ENCODE data around the gene KLHL30. TPM values are rescaled to one million over a fixed set of nuclear protein-coding genes. Genes with fewer than 3 reads are reported as not detected.

KLHL30 gene
- total and polyA plus RNA-seq, 11 donors = 5.1 to 43.7 (median 23.0) TPM

GRCh38 chr2:238117199-238118154 is 21.0 kb upstream of the KLHL30 start:
- WGBS, 4 donors = 68 to 75% (median 73%) methylated on average over 9 to 11 of the region's 11 CpGs
- Histone ChIP-seq H3K27me3 (peaks cover 0 to 32% (median 0%) of the 10 kb centered on the region in 9 donors), H3K36me3 (no peaks in the 10 kb centered on the region), H3K4me3 (no peak overlapping the region), H3K27ac (no peak overlapping the region), H3K9me3 (peaks cover 0 to 8% (median 4%) of the 10 kb centered on the region in 12 donors), H3K4me1 (peaks cover 0 to 9% (median 0%) of the 10 kb centered on the region in 12 donors)
- TF ChIP-seq POLR2A (IDR thresholded peaks at IDR 0.05) = no peak
- no peak for TF ChIP-seq CTCF (IDR thresholded peaks at IDR 0.05)
- intact Hi-C loops (cut with DNase I) = no loop called here
- DNase-seq = peak in 2 of 5 donors; percentile 11 to 48
- ATAC-seq = peak in 1 of 4 donors; percentile 16

GRCh38 chr2:238119756-238120462 is 18.6 kb upstream of the KLHL30 start:
- H3K27ac ChIP-seq = no peak overlapping the region
- peak in 1 of 4 donors; percentile 11 for ATAC-seq
- no peaks in the 10 kb centered on the region for H3K9me3 ChIP-seq
- H3K36me3 ChIP-seq = no peaks in the 10 kb centered on the region
- H3K27me3 ChIP-seq = peaks cover 0 to 28% (median 0%) of the 10 kb centered on the region in 9 donors
- 68 to 71% (median 70%) methylated on average over 14 to 15 of the region's 15 CpGs for WGBS, 4 donors
- peaks cover 0 to 9% (median 0%) of the 10 kb centered on the region in 12 donors for H3K4me1 ChIP-seq
- intact Hi-C loops (cut with DNase I) = no loop called here
- peak in 2 of 5 donors; percentile 13 to 54 for DNase-seq
- no peak overlapping the region for H3K4me3 ChIP-seq
- TF ChIP-seq POLR2A (IDR thresholded peaks at IDR 0.05) = no peak
- TF ChIP-seq CTCF (IDR thresholded peaks at IDR 0.05) = no peak

- WGBS, 4 donors = 28 to 47% (median 37%) methylated on average over 20 to 30 of the region's 30 CpGs
- peak in 2 of 5 donors; percentile 38 to 51 for DNase-seq
- H3K36me3 ChIP-seq = no peaks in the 10 kb centered on the region
- peak in 3 of 4 donors; percentile 39 to 62 (median 51) for ATAC-seq
- intact Hi-C loops (cut with DNase I) = no loop called here
- no peak overlapping the region for H3K4me3 ChIP-seq
- peaks cover 0 to 20% (median 0%) of the 10 kb centered on the region in 9 donors for H3K27me3 ChIP-seq
- H3K27ac ChIP-seq = no peak overlapping the region
- peaks cover 0 to 9% (median 0%) of the 10 kb centered on the region in 12 donors for H3K4me1 ChIP-seq
- H3K9me3 ChIP-seq = no peaks in the 10 kb centered on the region
- TF ChIP-seq CTCF (IDR thresholded peaks at IDR 0.05) = peak in 8 of 12 donors; percentile 4 to 32 (median 15)
- no peak for TF ChIP-seq POLR2A (IDR thresholded peaks at IDR 0.05)
These were observed 17.8 kb upstream of the KLHL30 start for GRCh38 chr2:238120463-238121298.

All from heart left ventricle (tissue), 16 donors.